ENCODE data around the gene SDK2.

GRCh38 chr17:73535746-73536145 lies 108.5 kb downstream of the SDK2 start:
- no peak for TF ChIP-seq CTCF (conservative IDR thresholded peaks at IDR 0.05 in 1 of 2, IDR thresholded peaks at IDR 0.05 in 1 of 2; ENCODE audit: extremely low read depth in 1 of 2, insufficient read depth in 1 of 2, low read depth in 1 of 2, low read length in 2 of 2)
- no peak for TF ChIP-seq EZH2 (IDR thresholded peaks at IDR 0.05; ENCODE audit: borderline replicate concordance, low read length)
